Sciatic nerve (tissue), 1 donor: Measurements from ENCODE around the gene SLC9A3. TPM values are rescaled to one million over a fixed set of nuclear protein-coding genes. Genes with fewer than 3 reads are reported as not detected.

Source experiments
- microRNA-seq: library from miRNA; unstranded; fragments of <30 nt; microRNA quantifications from one replicate; pipeline ENCODE4 v1.2.0, GENCODE V29; 2020
- total RNA-seq: library from RNA; stranded (reverse); fragmentation: NEBNext Ultra II Directional; extraction: Animal tissue kit (Norgen Biotek cat#: 25700); gene quantifications from one replicate; pipeline ENCODE4 v1.2.1, GENCODE V29; 2021
- donor health status: DM: no; HTN: no; CAD: no.

The SLC9A3 gene
- total RNA-seq, 1 donor from 2014 or later: 12.3 TPM

Small RNA genes within 50 kb of the gene (microRNA-seq; reads per million reads assigned to microRNA genes)
- gene MIR4456: not detected

Other genes with a start within 250 kb of the SLC9A3 start
- 5.1 TPM for gene AHRR, start 202.7 kb downstream of the SLC9A3 start, total RNA-seq
- gene EXOC3, start 81.3 kb downstream of the SLC9A3 start, total RNA-seq: 58.4 TPM
- 7.5 TPM for gene CEP72, start 87.9 kb upstream of the SLC9A3 start, total RNA-seq
- 3.4 TPM for gene TPPP, start 168.9 kb upstream of the SLC9A3 start, total RNA-seq